GM11168 (cell line): Measurements from ENCODE around the gene NBAS.
"Not testable (repeated sequence)": the region's sequence is repeated elsewhere in the genome, so short reads cannot be mapped to it uniquely, and the experiment has no call there.

Experiments used
- in situ Hi-C: fragments of 300-500 bp; cut with MboI; formaldehyde crosslinking; loops from one replicate; pipeline ENCODE4 v1.12.0; 2022; ENCODE audit warnings: low sequenced_read_pairs; ENCODE audit not compliant: unreplicated experiment

The NBAS gene

DNA sequence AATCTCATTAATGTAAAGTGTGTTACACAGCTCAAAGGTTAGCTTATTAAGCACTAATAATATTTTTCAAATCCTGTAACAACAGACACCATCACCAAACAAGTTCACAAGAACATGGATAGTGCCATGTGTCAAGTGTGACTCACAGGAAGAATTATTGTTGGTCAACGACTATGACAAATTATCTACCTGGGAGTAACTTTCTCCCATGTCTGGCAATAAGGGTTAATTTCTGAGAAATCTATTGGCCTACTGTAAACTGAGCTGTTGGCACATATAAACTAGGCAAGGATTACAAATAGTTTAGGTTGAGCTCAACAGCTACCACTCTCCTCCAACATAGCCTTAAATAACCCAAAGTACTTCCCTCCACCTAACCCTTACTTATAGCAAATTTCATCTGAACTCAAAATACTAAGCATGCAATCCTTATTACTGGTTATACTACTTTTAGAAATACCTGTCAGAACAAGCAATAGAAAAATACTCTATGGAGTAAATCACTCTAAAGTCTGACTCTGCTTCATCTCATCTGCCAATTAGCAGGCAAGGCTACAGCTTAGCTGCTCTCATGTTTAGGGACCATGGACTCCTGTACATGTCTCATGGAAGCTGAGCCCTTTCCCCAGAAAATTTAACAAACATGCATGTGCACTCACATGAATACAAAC lies 223.0 kb downstream of the NBAS start:
- in situ Hi-C loops = no loop called here

DNA sequence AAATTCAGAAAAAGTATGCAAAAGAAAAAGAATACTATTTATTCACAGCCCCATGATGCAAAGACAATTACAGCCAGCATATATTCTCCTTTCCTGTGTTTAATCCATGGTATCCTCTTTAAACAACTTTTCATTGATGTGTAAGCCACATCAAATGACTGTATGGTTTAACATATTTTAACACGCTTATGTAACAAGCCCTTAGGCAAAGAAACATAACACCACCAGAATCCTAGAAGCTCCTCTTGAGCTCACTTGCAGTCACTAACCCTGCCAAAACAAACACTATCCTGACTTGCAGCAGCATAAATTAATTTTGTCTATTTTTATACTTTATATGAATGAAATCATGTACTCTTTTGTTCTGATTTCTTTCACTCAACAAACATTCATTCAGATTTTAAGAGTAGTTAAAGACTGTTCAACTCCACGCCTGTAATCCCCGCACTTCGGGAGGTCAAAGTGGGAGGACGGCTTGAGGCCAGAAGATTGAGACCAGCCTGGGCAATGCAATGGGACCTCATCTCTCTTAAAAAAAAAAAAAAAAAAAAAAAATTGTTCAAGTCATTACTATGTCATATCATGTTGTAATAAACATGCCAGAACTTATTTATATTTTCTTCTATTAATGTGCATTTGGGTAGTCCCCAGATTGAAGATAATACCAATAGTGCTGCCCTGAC lies 226.3 kb downstream of the NBAS start:
- in situ Hi-C loops = no loop called here

DNA sequence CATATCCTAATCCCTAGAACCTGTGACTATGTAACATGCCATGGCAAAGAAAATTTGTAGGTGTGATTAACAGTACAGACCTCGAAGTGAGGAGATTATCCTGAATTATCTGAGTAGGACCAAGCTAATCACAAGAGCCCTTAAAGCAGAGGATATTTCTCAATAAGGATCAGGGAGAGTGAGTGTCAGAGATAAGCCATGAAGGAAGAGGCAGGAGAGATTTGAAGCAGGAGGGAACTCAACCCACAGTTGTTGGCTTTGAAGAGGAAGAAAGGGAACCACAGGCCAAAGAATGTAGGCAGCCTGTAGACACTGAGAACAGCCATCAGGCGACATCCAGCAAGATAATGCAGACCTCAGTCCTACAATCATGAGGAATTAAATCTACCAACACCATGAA lies 229.3 kb downstream of the NBAS start:
- in situ Hi-C loops = no loop called here

DNA sequence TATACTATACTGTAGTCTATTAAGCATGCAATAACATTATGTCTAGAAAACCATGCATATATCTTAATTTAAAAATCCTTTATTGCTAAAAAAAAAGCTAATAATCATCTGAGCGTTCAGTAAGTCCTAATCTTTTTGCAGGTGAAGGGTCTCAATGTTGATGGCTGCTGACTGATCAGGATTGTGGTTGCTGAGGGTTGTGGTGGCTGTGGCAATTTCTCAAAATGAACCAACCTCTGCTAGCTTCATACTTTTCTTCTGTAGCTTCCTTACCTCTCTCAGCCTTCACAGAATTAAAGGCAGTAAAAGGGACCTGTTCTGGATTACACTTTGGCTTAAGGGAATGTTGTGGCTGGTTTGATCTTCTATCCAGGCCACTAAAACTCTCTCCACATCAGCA lies 235.8 kb downstream of the NBAS start:
- in situ Hi-C loops = no loop called here

DNA sequence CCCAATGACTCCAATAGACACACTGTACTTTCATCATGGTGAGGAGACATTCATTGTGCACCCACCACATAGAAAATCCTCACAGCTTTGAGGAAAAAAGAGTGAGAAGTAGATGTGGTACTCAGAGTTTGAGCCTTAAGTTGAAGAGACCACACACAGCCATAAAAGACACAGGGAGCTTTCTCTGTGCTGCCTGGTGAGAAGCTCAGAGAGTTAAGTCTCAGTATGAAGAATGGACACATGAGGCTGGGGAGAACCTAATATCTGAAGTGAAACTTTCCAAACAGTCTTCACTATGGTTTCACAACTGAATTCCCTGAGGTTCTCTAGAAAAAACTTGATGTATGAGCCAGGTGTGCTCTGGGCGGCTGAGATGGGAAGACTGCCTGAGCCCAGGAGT lies 237.9 kb downstream of the NBAS start:
- in situ Hi-C loops = no loop called here

DNA sequence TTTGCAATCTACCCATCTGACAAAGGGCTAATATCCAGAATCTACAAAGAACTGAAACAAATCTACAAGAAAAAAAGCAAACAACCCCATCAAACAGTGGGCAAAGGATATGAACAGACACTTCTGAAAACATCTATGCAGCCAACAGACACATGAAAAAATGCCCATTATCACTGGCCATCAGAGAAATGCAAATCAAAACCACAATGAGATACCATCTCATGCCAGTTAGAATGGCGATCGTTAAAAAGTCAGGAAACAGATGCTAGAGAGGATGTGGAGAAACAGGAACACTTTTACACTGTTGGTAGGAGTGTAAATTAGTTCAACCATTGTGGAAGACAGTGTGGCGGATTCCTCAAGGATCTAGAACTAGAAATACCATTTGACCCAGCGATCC lies 239.7 kb downstream of the NBAS start:
- in situ Hi-C loops = not testable (repeated sequence)

DNA sequence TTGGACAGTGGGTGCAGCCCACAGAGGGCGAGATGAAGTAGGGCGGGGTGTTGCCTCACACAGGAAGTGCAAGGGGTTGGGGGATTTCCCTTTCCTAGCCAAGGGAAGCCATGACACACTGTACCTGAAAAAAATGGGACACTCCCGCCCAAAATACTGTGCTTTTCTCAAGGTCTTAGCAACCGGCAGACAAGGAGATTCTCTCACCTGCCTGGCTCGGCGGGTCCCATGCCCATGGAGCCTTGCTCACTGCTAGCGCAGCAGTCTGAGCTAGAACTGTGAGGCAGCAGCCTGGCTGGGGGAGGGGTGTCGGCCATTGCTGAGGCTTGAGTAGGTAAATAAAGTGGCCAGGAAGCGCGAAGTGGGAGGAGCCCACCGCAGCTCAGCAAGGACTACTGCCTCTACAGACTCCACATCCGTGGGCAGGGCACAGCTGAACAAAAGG lies 244.7 kb downstream of the NBAS start:
- in situ Hi-C loops = no loop called here

DNA sequence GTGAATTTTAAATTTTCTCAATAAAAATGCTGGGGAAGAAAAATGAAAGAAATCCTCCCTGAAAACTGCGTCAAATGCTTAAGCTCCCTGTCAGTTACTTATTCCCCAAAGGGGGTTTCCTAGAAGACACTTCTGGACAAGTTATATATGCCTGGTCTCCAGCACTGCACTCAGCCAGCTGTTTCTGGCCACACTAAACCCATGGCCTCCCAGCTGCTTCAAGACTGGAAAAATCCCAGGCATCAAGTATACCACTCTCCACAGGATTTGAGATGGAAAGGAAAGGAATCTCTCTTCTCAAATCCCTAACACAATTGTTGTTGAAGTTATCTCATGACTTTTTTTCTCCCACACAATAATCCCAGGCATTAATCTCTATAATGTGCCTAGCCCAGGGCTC lies 245.7 kb downstream of the NBAS start:
- in situ Hi-C loops = no loop called here

DNA sequence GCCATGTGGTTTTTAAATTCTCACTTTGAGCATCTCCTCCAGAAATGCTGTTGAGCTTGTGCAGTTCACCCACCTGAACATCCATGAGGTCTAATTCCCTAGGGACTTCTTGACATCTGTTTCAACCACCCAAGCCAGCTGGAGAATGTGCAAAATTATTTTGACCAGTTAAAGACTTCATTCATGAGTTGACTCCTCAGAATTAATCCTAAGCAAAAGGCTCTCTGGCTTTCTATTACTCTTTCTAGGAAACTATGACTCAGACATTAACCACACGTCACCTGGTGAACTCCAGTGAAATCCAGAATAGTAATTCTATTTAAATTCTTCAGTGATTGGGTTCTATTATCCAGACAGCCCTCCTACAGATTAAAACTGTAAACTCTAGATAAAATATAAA lies 247.5 kb downstream of the NBAS start:
- in situ Hi-C loops = no loop called here

DNA sequence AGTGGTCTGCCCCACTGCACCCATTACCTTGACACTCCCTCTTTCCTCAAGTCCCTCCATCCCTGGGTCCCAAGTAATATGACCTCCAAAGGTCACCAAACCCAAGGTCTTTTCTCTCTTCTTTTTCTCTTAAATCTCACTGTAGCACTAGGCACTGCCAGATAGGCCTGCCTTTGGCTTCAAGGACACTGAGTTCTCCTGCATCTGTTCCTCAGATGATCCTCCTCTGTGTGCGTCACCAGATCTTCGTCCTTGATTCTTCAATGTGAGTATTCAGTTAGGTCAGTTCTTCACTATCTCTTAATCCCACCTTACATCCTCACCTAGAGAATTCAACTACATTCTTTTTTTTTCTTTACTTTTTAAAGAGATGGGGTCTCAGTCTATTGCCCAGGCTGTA lies 249.2 kb downstream of the NBAS start:
- in situ Hi-C loops = no loop called here

DNA sequence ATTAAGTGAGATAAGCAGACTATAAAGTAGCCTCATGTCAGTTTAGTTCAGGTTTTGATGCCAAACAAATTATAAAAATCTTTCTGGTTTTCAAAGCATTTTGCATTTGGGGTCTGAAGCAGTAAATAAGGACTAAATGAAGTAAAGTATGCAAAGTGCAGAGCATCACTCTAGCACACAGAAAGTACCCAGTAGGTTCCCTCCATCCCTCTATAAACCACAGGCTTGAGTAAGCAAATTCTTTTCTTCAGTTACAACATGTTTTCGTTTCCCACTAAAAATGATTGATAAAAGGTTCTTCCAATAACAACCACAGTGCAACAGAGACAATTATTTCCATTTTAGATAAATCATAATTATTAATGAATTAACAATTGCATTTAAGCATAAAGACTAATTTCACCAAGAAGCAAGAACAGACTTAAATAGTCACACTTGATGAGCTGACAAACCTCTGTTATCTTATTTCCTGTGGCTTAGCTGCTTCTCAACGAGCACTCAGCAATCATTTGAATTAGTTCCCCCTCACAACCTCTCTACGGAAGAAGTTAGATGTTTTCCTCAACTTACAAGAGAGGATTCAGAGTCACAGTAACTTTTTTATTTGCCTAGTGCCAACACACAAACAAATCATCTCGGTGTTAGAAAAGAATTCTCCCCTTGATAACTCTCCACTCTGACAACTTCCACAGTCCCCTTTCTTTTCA lies 249.8 kb downstream of the NBAS start:
- in situ Hi-C loops = no loop called here

DNA sequence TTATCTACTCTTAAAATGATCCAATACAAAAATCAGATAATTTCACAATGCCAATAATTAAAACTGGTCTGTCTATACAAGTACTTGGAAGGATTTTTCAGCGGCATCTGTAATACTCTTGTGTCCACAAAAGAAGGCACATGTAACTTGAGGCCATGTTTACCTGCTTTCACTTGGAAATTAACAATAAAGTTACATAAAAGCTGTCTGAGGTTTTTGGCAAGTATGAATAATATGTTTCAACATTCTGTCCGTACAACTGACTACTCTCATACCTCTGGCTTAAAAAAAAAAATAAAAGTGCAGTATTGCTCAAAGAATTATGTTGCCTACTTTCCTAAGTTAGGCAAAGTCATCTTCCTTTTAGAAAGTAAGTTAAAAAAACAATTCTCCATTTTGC lies 253.6 kb downstream of the NBAS start:
- in situ Hi-C loops = no loop called here

DNA sequence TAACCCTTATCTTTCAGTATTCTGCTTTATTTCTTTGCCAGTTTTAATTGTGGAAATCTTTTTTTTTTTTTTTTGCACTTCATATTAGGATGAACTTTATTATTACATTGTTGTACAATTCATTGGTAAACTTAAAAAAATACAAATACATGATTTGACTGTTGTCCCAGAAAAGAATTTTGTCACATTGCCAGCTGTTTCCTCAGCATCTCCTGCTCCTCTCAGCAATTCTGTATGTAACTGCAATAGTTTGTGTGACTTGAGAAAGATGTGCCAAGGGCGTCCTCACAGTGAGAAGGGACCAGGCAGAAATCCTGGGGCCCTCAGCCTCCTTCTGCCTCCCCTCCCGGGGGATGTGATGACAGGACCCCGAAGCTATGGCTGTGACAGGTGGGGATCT lies 254.4 kb downstream of the NBAS start:
- in situ Hi-C loops = no loop called here

DNA sequence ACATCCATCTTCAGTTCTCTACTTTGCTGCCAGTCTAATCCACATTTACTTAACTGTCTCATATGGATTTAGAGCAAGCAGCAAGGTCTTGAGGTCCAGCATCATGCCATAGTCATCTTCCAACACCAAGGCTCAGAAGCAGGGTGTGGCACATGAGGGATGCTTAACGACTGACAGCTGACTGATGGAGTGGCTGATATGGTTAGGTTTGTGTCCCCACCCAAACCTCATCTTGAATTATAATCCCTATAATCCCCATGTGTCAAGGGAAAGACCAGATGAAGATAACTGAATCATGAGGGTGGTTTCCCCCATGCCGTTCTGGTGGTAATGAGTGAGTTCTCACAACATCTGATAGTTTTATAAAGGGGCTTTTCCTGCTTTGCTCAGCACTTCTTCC lies 257.3 kb downstream of the NBAS start:
- in situ Hi-C loops = no loop called here

DNA sequence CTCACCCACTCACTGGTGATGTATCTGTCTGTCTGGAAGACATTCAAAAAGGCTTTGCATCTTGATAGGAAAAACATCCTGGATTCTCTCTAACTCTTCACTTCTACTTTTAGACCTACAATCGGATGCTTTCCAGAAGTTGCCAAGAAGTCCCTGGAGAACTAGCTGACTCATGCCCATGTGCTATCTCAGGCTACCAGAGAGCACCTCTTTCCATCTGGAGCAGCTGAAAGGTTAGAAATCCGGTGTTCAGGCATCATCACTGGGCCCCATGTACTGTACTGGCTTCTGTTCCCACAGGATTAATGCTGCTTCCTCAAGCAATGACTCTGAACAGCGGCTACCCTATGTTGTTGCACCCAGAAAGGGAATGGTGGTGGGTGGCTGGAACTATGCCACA lies 259.0 kb downstream of the NBAS start:
- in situ Hi-C loops = no loop called here

DNA sequence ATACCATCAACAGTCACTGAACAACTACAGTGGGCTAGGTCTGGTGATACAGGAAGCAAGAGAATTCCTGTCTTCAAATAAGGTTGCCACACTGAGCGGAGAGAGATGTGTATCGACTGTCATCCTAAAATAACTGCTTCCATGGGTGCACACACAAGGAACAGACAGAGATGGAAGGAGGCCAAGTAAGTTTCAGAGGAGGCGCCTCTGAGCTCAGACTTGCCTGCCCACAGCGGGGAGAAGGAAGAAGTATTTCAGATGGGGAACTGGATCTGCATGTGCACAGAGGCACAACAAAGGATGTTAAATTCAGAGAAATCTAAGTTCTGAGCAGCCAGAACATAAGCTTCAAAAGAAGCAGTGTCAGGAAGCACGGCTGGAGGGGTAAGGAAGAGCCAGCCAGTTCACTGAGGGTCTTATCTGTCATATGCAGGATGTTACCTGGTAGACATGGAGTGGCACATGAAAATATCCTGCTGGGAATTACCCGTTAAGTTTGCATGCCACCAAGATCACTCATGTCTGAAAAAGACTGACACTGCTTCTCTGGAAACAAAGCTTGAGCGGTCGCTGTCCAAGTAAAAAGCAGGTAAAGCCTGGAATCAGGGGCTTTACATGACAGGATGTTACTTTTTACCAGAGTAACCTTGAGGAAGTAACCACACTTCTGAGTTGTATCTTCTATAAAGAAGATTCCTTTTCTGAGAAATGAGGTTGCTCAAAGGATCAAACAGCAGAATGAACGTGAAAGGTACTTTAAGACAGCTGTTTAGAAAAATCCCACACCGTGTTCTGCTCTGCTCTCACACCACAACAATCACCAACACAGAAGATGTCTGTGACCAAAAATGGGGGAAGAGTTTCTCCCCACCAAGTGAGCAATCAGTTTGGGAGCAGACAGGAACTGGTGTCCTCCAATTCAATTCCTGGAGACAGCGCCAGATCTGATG lies 260.2 kb downstream of the NBAS start:
- in situ Hi-C loops = no loop called here

DNA sequence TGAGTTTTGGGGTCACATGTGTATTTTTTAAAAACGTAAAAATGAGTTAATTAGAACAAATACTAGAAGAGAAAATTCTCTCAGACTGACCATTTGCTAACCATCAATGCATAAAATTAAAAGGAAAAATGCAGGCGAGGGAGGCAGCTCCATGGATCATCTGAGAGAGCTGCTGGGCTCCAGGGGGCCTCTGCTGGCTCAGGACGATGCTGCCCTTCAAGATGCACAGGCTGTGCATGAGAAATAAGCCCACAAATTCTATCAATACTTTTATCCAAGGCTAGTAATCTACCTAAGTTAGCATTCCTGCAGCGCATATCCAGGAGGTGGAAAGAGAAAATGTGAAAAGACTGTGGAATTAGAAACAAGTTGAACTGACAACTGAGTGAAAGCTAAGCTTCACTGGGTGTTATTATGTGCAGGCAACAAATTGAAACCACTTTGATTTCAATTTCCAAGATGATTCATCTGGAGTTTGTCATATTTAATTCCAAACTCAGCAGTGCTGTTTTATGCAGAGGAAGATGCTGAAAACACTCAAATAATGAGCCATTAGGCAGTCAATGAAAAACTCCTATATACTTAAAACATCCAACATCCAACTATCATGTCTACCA lies 261.1 kb downstream of the NBAS start:
- in situ Hi-C loops = no loop called here

DNA sequence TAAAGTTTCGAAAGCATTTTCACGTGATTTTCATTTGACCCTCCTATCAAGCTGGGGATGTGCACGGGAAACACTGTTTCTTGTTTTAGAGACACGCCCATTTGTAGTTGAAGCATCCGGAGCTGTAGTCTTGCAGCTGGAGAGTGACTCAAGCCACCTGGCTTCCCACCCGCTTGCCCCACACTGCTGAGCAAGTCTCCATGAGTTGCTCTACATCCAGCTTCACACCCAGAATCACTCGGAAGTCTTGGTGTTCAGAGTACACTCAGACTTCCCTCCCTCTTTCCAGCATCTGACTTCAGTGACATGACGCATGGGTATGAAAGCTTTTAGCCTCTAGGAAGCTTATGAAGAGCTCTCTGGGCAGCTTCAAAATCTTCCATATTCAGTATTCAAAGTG lies 262.4 kb downstream of the NBAS start:
- in situ Hi-C loops = no loop called here

DNA sequence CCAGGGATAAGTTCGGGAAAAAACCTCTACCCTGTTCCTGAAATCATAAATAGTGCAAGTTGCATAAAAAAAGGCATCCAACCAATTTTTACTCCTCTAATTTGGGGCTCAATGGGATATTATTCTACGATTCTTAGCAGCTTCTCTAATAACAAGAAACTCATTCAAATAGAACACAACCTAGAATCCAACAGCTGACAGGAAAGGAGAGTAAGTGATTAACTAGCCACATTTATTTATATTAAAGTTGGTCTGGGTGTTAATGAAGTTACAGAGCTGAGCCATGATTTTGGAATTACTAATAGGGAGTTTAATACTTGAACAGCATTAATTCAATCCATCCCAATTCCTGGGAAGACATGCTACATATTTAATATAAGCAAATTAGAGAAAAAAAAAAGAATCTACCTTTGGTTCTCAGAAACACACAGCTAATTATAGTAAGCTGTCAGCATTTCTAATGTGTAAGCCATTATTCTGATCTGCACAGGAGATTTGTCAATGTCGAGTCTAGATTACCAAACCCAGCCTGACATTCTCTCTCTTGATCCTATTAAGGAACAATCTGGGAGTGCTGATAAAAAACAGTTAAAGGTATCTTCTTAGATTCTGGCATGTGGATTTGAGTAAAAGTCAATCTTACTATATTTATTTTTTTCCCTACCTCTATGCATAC lies 267.7 kb downstream of the NBAS start:
- in situ Hi-C loops = no loop called here
